Thyroid gland (tissue), 4 donors: ENCODE measurements around the gene CRYBA2. TPM values are rescaled to one million over a fixed set of nuclear protein-coding genes. Genes with fewer than 3 reads are reported as not detected.

Source experiments
- DNase-seq, 2 donors: peaks; one replicate each; pipeline ENCODE4 v3.0.0-alpha.2; 2019
- H3K27ac ChIP-seq, 3 donors: fragments of 200-600 bp; sonication (generic); 1 replicate in 2 of 3; 2 replicates in 1 of 3; pipeline ENCODE4 v1.5.1; 2016 to 2019; ENCODE audit warnings: mild to moderate bottlenecking in 1 of 3, moderate library complexity in 1 of 3
- H3K27me3 ChIP-seq: fragments of 200-600 bp; sonication (generic); one replicate; pipeline ENCODE4 v1.5.1; 2019
- H3K36me3 ChIP-seq, 2 donors: fragments of 200-600 bp; sonication (generic); one replicate each; pipeline ENCODE4 v1.5.1; 2016 to 2019
- H3K4me1 ChIP-seq, 2 donors: fragments of 200-600 bp; sonication (generic); one replicate each; pipeline ENCODE4 v1.5.1; 2017 to 2019
- H3K4me3 ChIP-seq, 3 donors: fragments of 200-600 bp; sonication (generic); replicated peaks in 1 of 3; 1 replicate in 2 of 3; 2 replicates in 1 of 3; pipeline ENCODE4 v1.5.1; 2016; ENCODE audit warnings: mild to moderate bottlenecking in 1 of 3
- H3K9me3 ChIP-seq: fragments of 200-600 bp; sonication (generic); one replicate; pipeline ENCODE4 v1.5.1; 2017
- CTCF ChIP-seq, 6 experiments: fragments of 200-600 bp in 3 of 6; fragments of 450-650 bp in 3 of 6; sonication (generic) in 3 of 6; IDR thresholded peaks; one replicate each; pipeline ENCODE4 v1.5.1; 2016 to 2019; ENCODE audit warnings: antibody characterized with exemption in 6 of 6, mild to moderate bottlenecking in 2 of 6, inconsistent platforms in 1 of 6, moderate library complexity in 1 of 6
- POLR2A ChIP-seq, 2 donors: fragments of 450-650 bp; IDR thresholded peaks; one replicate each; pipeline ENCODE4 v1.6.1; 2017; ENCODE audit warnings: antibody characterized with exemption in 2 of 2, mild to moderate bottlenecking in 2 of 2, moderate library complexity in 1 of 2
- WGBS, 2 donors: methylation state at CpG; one replicate each; pipeline ENCODE4 v1.1.5; 2017; 5-methylcytosine and 5-hydroxymethylcytosine counted together
- intact Hi-C: fragments of 100-400 bp; cut with DNase I; formaldehyde crosslinking; loops from one replicate; pipeline ENCODE4 v1.15.1; 2023
- total RNA-seq, 4 donors: library from RNA; depleted of rRNA; stranded (reverse); fragments of >200 nt; gene quantifications; one replicate each; pipeline ENCODE4 v1.2.3, GENCODE V29; 2016

Gene CRYBA2
- total RNA-seq, 4 donors from 2014 or later = not detected

- Histone ChIP-seq H3K36me3 (no peaks in the 10 kb centered on the region), H3K4me3 (no peak overlapping the region), H3K27me3 (no peaks in the 10 kb centered on the region), H3K4me1 (no peaks in the 10 kb centered on the region), H3K9me3 (no peaks in the 10 kb centered on the region), H3K27ac (no peak overlapping the region)
- intact Hi-C loops = no loop called here
- DNase-seq = no peak
- 62 to 64% methylated on average over 7 to 8 of the region's 8 CpGs for WGBS, 2 donors
- TF ChIP-seq CTCF (IDR thresholded peaks at IDR 0.05) (no peak), POLR2A (IDR thresholded peaks at IDR 0.05) (no peak)
Measured at GRCh38 chr2:219037783-219038499, 44.7 kb upstream of the CRYBA2 start.

GRCh38 chr2:219035942-219036341 is 42.7 kb upstream of the CRYBA2 start:
- intact Hi-C loops = no loop called here
- DNase-seq = no peak
- Histone ChIP-seq H3K27ac (no peak overlapping the region), H3K27me3 (no peaks in the 10 kb centered on the region), H3K9me3 (no peaks in the 10 kb centered on the region), H3K4me1 (no peaks in the 10 kb centered on the region), H3K36me3 (no peaks in the 10 kb centered on the region), H3K4me3 (no peak overlapping the region)
- WGBS, 2 donors = 67 to 86% methylated on average over 2 of the region's 2 CpGs
- TF ChIP-seq CTCF (IDR thresholded peaks at IDR 0.05) (no peak), POLR2A (IDR thresholded peaks at IDR 0.05) (no peak)

- 65 to 67% methylated on average over 6 of the region's 6 CpGs for WGBS, 2 donors
- intact Hi-C loops = no loop called here
- Histone ChIP-seq H3K27ac (no peak overlapping the region), H3K27me3 (no peaks in the 10 kb centered on the region), H3K4me1 (no peaks in the 10 kb centered on the region), H3K9me3 (no peaks in the 10 kb centered on the region), H3K36me3 (no peaks in the 10 kb centered on the region), H3K4me3 (no peak overlapping the region)
- TF ChIP-seq POLR2A (IDR thresholded peaks at IDR 0.05) = no peak
- TF ChIP-seq CTCF (IDR thresholded peaks at IDR 0.05) = no peak
- no peak for DNase-seq
Measured at GRCh38 chr2:219034823-219035222, 41.6 kb upstream of the CRYBA2 start.

- H3K27me3 ChIP-seq = no peaks in the 10 kb centered on the region
Measured at GRCh38 chr2:219032051-219032745, 39.0 kb upstream of the CRYBA2 start.

More at GRCh38 chr2:219032051-219032745, 39.0 kb upstream of the CRYBA2 start:
- no peaks in the 10 kb centered on the region for H3K4me1 ChIP-seq
- 82 to 83% methylated on average over 23 of the region's 23 CpGs for WGBS, 2 donors
- DNase-seq = no peak
- no peaks in the 10 kb centered on the region for H3K36me3 ChIP-seq
- TF ChIP-seq CTCF (IDR thresholded peaks at IDR 0.05) (no peak), POLR2A (IDR thresholded peaks at IDR 0.05) (no peak)
- no peak overlapping the region for H3K4me3 ChIP-seq
- no peaks in the 10 kb centered on the region for H3K9me3 ChIP-seq
- intact Hi-C loops = no loop called here
- no peak overlapping the region for H3K27ac ChIP-seq
